IMR-90 (cell line): ENCODE data around the gene IGSF8. TPM values are rescaled to one million over a fixed set of nuclear protein-coding genes. Genes with fewer than 3 reads are reported as not detected.

Experiments used
- ATAC-seq: fragments of 200-7000 bp; cut with Tn5 transposase; 2 replicates; pipeline ENCODE4 v1.9.1; 2020; ENCODE audit warnings: low read depth, mild to moderate bottlenecking, moderate library complexity
- BruUV-seq: library from RNA; stranded (reverse); fragments of 400-500 nt; replicated peaks from 2 replicates; lab custom pipeline; 2021; lab: Mats Ljungman, UMichigan
- CTCF ChIA-PET: fragments of 300-600 bp; formaldehyde crosslinking; extraction: SDS; loops from one replicate; lab custom pipeline; 2021; ENCODE audit warnings: antibody characterized with exemption; lab: Yijun Ruan, JAX
- POLR2A ChIA-PET: fragments of 300-600 bp; sonication (Branson Sonifier 250); formaldehyde crosslinking; loops from one replicate; lab custom pipeline; 2022; ENCODE audit warnings: antibody characterized with exemption; ENCODE audit not compliant: unreplicated experiment; lab: Charles Lee
- DNase-seq: peaks from one replicate; pipeline ENCODE4 v3.0.0; 2013
- H2AFZ ChIP-seq: replicated peaks from 2 replicates; pipeline ENCODE3; 2013; ENCODE audit warnings: low read length, mild to moderate bottlenecking; ENCODE audit not compliant: poor library complexity
- H2AK5ac ChIP-seq: 2 replicates; pipeline ENCODE4 v1.6.1; 2013; ENCODE audit warnings: low read depth, low read length, inconsistent platforms
- H2AK9ac ChIP-seq: replicated peaks from 2 replicates; pipeline ENCODE3; 2013; ENCODE audit warnings: mild to moderate bottlenecking, low read depth, low read length, moderate library complexity; ENCODE audit not compliant: poor library complexity
- H2BK120ac ChIP-seq: 2 replicates; pipeline ENCODE4 v1.6.1; 2013; ENCODE audit warnings: low read depth, low read length, inconsistent platforms
- H2BK15ac ChIP-seq: 3 replicates; pipeline ENCODE4 v1.6.1; 2013; ENCODE audit warnings: low read depth, low read length, inconsistent platforms
- H2BK20ac ChIP-seq: 2 replicates; pipeline ENCODE4 v1.6.1; 2013; ENCODE audit warnings: low read depth, mild to moderate bottlenecking, inconsistent platforms, low read length, moderate library complexity
- H2BK5ac ChIP-seq: 2 replicates; pipeline ENCODE4 v1.6.1; 2013; ENCODE audit warnings: mild to moderate bottlenecking, low read depth, low read length, inconsistent platforms; ENCODE audit not compliant: poor library complexity, severe bottlenecking
- H3K14ac ChIP-seq: replicated peaks from 2 replicates; pipeline ENCODE4 v1.6.1; 2013; ENCODE audit warnings: low read depth, low read length, inconsistent platforms
- H3K18ac ChIP-seq: 2 replicates; pipeline ENCODE4 v1.6.1; 2013; ENCODE audit warnings: low read depth, low read length, control low read depth
- H3K23ac ChIP-seq: 2 replicates; pipeline ENCODE4 v1.6.1; 2013; ENCODE audit warnings: low read depth, low read length, inconsistent platforms
- H3K27ac ChIP-seq: 2 replicates; pipeline ENCODE4 v1.5.1; 2013; ENCODE audit warnings: mild to moderate bottlenecking, control low read depth, low read length; ENCODE audit not compliant: insufficient read depth
- H3K27me3 ChIP-seq: 2 replicates; pipeline ENCODE4 v1.6.1; 2013; ENCODE audit warnings: low read length; ENCODE audit not compliant: control insufficient read depth, insufficient read depth
- H3K36me3 ChIP-seq: 2 replicates; pipeline ENCODE4 v1.6.1; 2013; ENCODE audit warnings: low read length, mixed read lengths; ENCODE audit not compliant: control insufficient read depth, insufficient read depth
- H3K4ac ChIP-seq: 2 replicates; pipeline ENCODE4 v1.6.1; 2013; ENCODE audit warnings: low read depth, low read length, inconsistent platforms
- H3K4me1 ChIP-seq: 2 replicates; pipeline ENCODE4 v1.6.1; 2013; ENCODE audit warnings: low read length, mixed read lengths; ENCODE audit not compliant: control insufficient read depth, insufficient read depth
- H3K4me2 ChIP-seq: 2 replicates; pipeline ENCODE4 v1.6.1; 2013; ENCODE audit warnings: low read depth, mild to moderate bottlenecking, control low read depth, low read length, moderate library complexity
- H3K4me3 ChIP-seq: 2 replicates; pipeline ENCODE4 v1.5.1; 2013; ENCODE audit warnings: low read depth, mild to moderate bottlenecking, control low read depth, low read length, moderate library complexity; ENCODE audit not compliant: insufficient read depth
- H3K56ac ChIP-seq: 2 replicates; pipeline ENCODE4 v1.6.1; 2013; ENCODE audit warnings: low read length, inconsistent platforms; ENCODE audit not compliant: insufficient read depth; ENCODE audit errors: extremely low read depth
- H3K79me1 ChIP-seq, 2 experiments: 2 replicates each; pipeline ENCODE4 v1.6.1; 2013; ENCODE audit warnings: low read length in 2 of 2, inconsistent platforms in 1 of 2, low read depth in 1 of 2
- H3K9ac ChIP-seq: 2 replicates; pipeline ENCODE4 v1.6.1; 2013; ENCODE audit warnings: low read depth, low read length, control low read depth
- H3K9me1 ChIP-seq: 2 replicates; pipeline ENCODE4 v1.6.1; 2013; ENCODE audit warnings: low read length, inconsistent platforms; ENCODE audit not compliant: insufficient read depth
- H3K9me3 ChIP-seq: 2 replicates; pipeline ENCODE4 v1.6.1; 2013; ENCODE audit warnings: low read length; ENCODE audit not compliant: control insufficient read depth, insufficient read depth
- H4K20me1 ChIP-seq: 2 replicates; pipeline ENCODE4 v1.6.1; 2013; ENCODE audit warnings: low read length, inconsistent platforms; ENCODE audit not compliant: insufficient read depth
- H4K5ac ChIP-seq: 2 replicates; pipeline ENCODE4 v1.6.1; 2013; ENCODE audit warnings: mild to moderate bottlenecking, low read depth, low read length, control low read depth
- H4K8ac ChIP-seq, 2 experiments: 2 replicates each; pipeline ENCODE4 v1.6.1; 2013; ENCODE audit warnings: low read depth in 2 of 2, low read length in 2 of 2, control low read depth in 1 of 2, inconsistent platforms in 1 of 2
- H4K91ac ChIP-seq: 2 replicates; pipeline ENCODE4 v1.6.1; 2013; ENCODE audit warnings: low read depth, low read length, inconsistent platforms; ENCODE audit not compliant: insufficient read depth
- BHLHE40 ChIP-seq: fragments of 150-350 bp; IDR thresholded peaks from 2 replicates; pipeline ENCODE4 v1.6.1; 2016; ENCODE audit warnings: mild to moderate bottlenecking, low read depth, low read length
- CEBPB ChIP-seq: IDR thresholded peaks from 2 replicates; pipeline ENCODE4 v1.6.1; 2012; ENCODE audit warnings: low read depth, low read length, improper control_type of control experiment
- CHD1 ChIP-seq: IDR thresholded peaks from 2 replicates; pipeline ENCODE4 v1.6.1; 2012; ENCODE audit warnings: low read depth, low read length, improper control_type of control experiment
- CTCF ChIP-seq: conservative IDR thresholded peaks from 2 replicates; pipeline ENCODE4 v1.5.1; 2012; ENCODE audit warnings: mild to moderate bottlenecking, low read depth, low read length, improper control_type of control experiment
- ELK1 ChIP-seq: fragments of 150-350 bp; IDR thresholded peaks from 2 replicates; pipeline ENCODE4 v1.6.1; 2016; ENCODE audit warnings: low read depth, mild to moderate bottlenecking, low read length, moderate library complexity, borderline replicate concordance
- MAFK ChIP-seq: IDR thresholded peaks from 2 replicates; pipeline ENCODE4 v1.6.1; 2012; ENCODE audit warnings: low read depth, low read length, improper control_type of control experiment
- MAZ ChIP-seq: IDR thresholded peaks from 2 replicates; pipeline ENCODE4 v1.6.1; 2012; ENCODE audit warnings: low read depth, mild to moderate bottlenecking, low read length, improper control_type of control experiment, moderate library complexity, borderline replicate concordance
- NFE2L2 ChIP-seq: fragments of 150-350 bp; IDR thresholded peaks from 2 replicates; pipeline ENCODE4 v1.6.1; 2016; ENCODE audit warnings: low read depth, mild to moderate bottlenecking, low read length
- POLR2A ChIP-seq: IDR thresholded peaks from 2 replicates; pipeline ENCODE4 v1.6.1; 2012; ENCODE audit warnings: mild to moderate bottlenecking, low read depth, low read length
- RAD21 ChIP-seq: IDR thresholded peaks from 2 replicates; pipeline ENCODE4 v1.6.1; 2012; ENCODE audit warnings: low read length, improper control_type of control experiment
- RCOR1 ChIP-seq: IDR thresholded peaks from 2 replicates; pipeline ENCODE4 v1.6.1; 2012; ENCODE audit warnings: mild to moderate bottlenecking, low read length, improper control_type of control experiment; ENCODE audit not compliant: insufficient replicate concordance
- RFX5 ChIP-seq: IDR thresholded peaks from 2 replicates; pipeline ENCODE4 v1.8.0; 2012; ENCODE audit warnings: low read depth, mild to moderate bottlenecking, low read length, moderate library complexity
- SMC3 ChIP-seq: fragments of 150-350 bp; IDR thresholded peaks from 2 replicates; pipeline ENCODE4 v1.6.1; 2016; ENCODE audit warnings: low read depth, mild to moderate bottlenecking, antibody characterized with exemption, low read length, moderate library complexity
- WGBS, 2 experiments: methylation state at CpG; one replicate each; pipeline versions ENCODE4 v1.1.5 to v1.1.7; 2013; ENCODE audit warnings: missing lambda C conversion rate in 2 of 2; ENCODE audit not compliant: insufficient read length in 1 of 2; ENCODE audit errors: extremely low coverage in 2 of 2; 5-methylcytosine and 5-hydroxymethylcytosine counted together
- dilution Hi-C: fragments of 300-500 bp; cut with HindIII; formaldehyde crosslinking; loops from one replicate; pipeline ENCODE4 v1.14.3; 2018; ENCODE audit warnings: low sequenced_read_pairs; ENCODE audit not compliant: unreplicated experiment
- in situ Hi-C: fragments of 300-500 bp; cut with MboI; formaldehyde crosslinking; loops from 3 replicates; pipeline ENCODE4 v1.14.3; 2019; ENCODE audit warnings: low sequenced_read_pairs, inconsistent platforms, mixed read lengths
- intact Hi-C: fragments of 100-400 bp; cut with micrococcal nuclease; formaldehyde crosslinking; loops from 2 replicates; pipeline ENCODE4 v1.10.0; 2022
- polyA plus RNA-seq, 3 experiments: library from polyadenylated mRNA; depleted of rRNA; stranded (reverse); fragments of >200 nt; gene quantifications; 2 replicates each; pipeline ENCODE4 v1.2.3, GENCODE V29; 2012; ENCODE audit warnings: low replicate concordance in 1 of 3
- total RNA-seq: library from RNA; depleted of rRNA; stranded (reverse); fragments of >200 nt; gene quantifications from 2 replicates; pipeline ENCODE4 v1.2.3, GENCODE V29; 2012
- TF ChIP-seq, protein P1 (sequence below): fragments of 150-350 bp; IDR thresholded peaks from 2 replicates; pipeline ENCODE4 v1.6.1; 2017; ENCODE audit warnings: mild to moderate bottlenecking, antibody characterized with exemption, low read length, low read depth

IGSF8 gene
- total and polyA plus RNA-seq, 2 of the 4 experiments (the other 2 are of a cell fraction), result 8.8 to 25.2 TPM

DNA sequence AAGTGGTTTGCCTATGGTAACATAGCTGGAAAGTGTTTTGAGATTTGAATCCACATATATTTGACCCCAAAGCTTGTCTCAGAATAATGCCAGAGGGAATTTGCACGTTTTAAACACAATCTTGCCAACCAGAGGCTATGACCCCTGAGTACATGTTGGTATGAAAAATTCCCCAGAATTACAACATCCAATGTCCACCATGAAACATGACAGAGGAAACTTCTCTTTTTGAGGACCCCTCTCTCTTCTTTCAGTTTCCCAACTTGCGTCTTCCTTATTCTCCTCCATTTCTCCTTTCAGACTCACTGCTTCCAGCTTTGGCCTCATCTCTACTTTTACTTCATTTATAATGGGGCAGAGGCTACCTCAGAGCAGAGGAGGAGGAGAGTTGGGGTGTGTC lies 22.6 kb downstream of the IGSF8 start:
- Histone ChIP-seq H4K8ac (no peak overlapping the region), H3K36me3 (no peaks in the 10 kb centered on the region), H3K23ac (no peak overlapping the region), H3K27me3 (peaks cover 54% of the 10 kb centered on the region), H3K9ac (no peak overlapping the region), H2BK5ac (no peak overlapping the region), H2AK5ac (no peak overlapping the region), H3K4me3 (no peak overlapping the region), H3K9me3 (no peaks in the 10 kb centered on the region; the same call in 1 of the 2 replicates), H2AFZ (no peak overlapping the region), H3K9me1 (no peaks in the 10 kb centered on the region), H2AK9ac (no peak overlapping the region), H3K27ac (no peak overlapping the region), H4K5ac (no peak overlapping the region), H2BK120ac (no peak overlapping the region), H3K4ac (no peak overlapping the region), H3K79me1 (no peaks in the 10 kb centered on the region), H3K14ac (no peak overlapping the region), H3K56ac (no peak overlapping the region), H3K4me1 (no peaks in the 10 kb centered on the region), H3K18ac (no peak overlapping the region), H2BK15ac (no peak overlapping the region), H2BK20ac (no peak overlapping the region), H4K91ac (no peak overlapping the region), H3K4me2 (no peak overlapping the region), H4K20me1 (no peaks in the 10 kb centered on the region)
- no TSS peak for BruUV-seq
- CTCF ChIA-PET, result interaction anchor here (2.0 kb wide), 1 partner anchor 10 kb away, joined by 7 read pairs; no protein-coding TSS in a partner anchor
- in situ Hi-C loops, result no loop called here
- POLR2A ChIA-PET, result no interaction called here
- DNase-seq, result no peak
- intact Hi-C loops, result no loop called here
- no CpG with 5 or more reads among the region's 2 CpGs for WGBS, 2 experiments
- dilution Hi-C loops, result no loop called here
- ATAC-seq, result no peak
- TF ChIP-seq POLR2A, result no peak
- no peak for TF ChIP-seq RFX5
- no peak for TF ChIP-seq RAD21
- TF ChIP-seq NFE2L2, result no peak
- no peak for TF ChIP-seq CEBPB
- TF ChIP-seq RCOR1, result no peak
- TF ChIP-seq SMC3, result no peak
- no peak for TF ChIP-seq CHD1
- TF ChIP-seq MAFK, result no peak
- TF ChIP-seq BHLHE40, result no peak
- no peak for TF ChIP-seq MAZ
- TF ChIP-seq, protein P1, sequence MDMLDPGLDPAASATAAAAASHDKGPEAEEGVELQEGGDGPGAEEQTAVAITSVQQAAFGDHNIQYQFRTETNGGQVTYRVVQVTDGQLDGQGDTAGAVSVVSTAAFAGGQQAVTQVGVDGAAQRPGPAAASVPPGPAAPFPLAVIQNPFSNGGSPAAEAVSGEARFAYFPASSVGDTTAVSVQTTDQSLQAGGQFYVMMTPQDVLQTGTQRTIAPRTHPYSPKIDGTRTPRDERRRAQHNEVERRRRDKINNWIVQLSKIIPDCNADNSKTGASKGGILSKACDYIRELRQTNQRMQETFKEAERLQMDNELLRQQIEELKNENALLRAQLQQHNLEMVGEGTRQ, result no peak
- no peak for TF ChIP-seq ELK1
- TF ChIP-seq CTCF, result no peak
